Stimulated activated naive B cell treated with anti-CD40 and anti-IgM and Interleukin-4, amounts not matched to agents 10 μg/mL and 1 μg/mL and 100 μg/mL, for 72 hours (primary cell): Measurements from ENCODE around the gene BCS1L.

Experiments used
- ATAC-seq, 2 donors: fragments of 150-1000 bp; cut with Tn5 transposase; replicated peaks; 2 replicates each; pipeline ENCODE4 v1.10.0; 2021; ENCODE audit warnings: moderate library complexity in 1 of 2
- DNase-seq: peaks from one replicate; pipeline ENCODE4 v3.0.0; 2021
- H3K27ac Mint-ChIP-seq: one replicate; pipeline ENCODE4 v1.8.0; 2022; ENCODE audit warnings: mild to moderate bottlenecking, mixed read lengths
- H3K27me3 Mint-ChIP-seq, 2 donors: one replicate each; pipeline ENCODE4 v1.8.0; 2022; ENCODE audit warnings: mixed read lengths in 2 of 2
- H3K36me3 Mint-ChIP-seq, 2 donors: one replicate each; pipeline ENCODE4 v1.8.0; 2022; ENCODE audit warnings: mixed read lengths in 2 of 2, mild to moderate bottlenecking in 1 of 2
- H3K4me1 Mint-ChIP-seq, 2 donors: one replicate each; pipeline ENCODE4 v1.8.0; 2022; ENCODE audit warnings: mixed read lengths in 2 of 2, mild to moderate bottlenecking in 1 of 2
- H3K4me3 Mint-ChIP-seq, 2 donors: one replicate each; pipeline ENCODE4 v1.8.0; 2022; ENCODE audit warnings: mild to moderate bottlenecking in 2 of 2, mixed read lengths in 2 of 2, moderate library complexity in 1 of 2
- H3K9me3 Mint-ChIP-seq, 2 donors: one replicate each; pipeline ENCODE4 v1.8.0; 2022; ENCODE audit warnings: mixed read lengths in 2 of 2, mild to moderate bottlenecking in 1 of 2

BCS1L gene

GRCh38 chr2:218644721-218645120 lies 14.8 kb upstream of the BCS1L start:
- no peak overlapping the region for H3K4me3 Mint-ChIP-seq
- peaks cover 39 to 55% of the 10 kb centered on the region in 2 donors for H3K36me3 Mint-ChIP-seq
- H3K4me1 Mint-ChIP-seq: peaks cover 7 to 27% of the 10 kb centered on the region in 2 donors
- no peaks in the 10 kb centered on the region for H3K9me3 Mint-ChIP-seq
- no peaks in the 10 kb centered on the region for H3K27me3 Mint-ChIP-seq
- ATAC-seq: peak; percentile 11 to 15
- peak overlapping the region; percentile 77 for H3K27ac Mint-ChIP-seq
- DNase-seq: no peak

DNA sequence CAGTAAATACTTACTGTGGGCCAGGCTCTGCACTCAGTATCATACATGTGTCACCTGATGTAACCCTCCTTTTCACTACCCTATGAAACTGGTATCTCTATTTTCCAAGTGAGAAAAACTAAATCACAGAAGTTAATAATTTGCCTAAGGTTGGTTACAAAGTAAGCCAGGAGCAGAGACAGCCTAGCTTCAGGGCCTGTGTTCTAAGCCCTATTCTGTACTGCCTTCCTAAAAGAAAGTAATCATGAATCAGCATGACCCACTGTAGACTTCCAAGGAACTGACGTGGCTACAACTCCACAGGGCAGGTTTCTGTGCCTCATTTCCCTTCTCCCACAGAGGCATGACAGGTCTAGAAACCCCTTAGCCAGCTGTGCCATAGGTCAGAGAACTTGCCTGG lies 14.4 kb upstream of the BCS1L start:
- no peak overlapping the region for H3K4me3 Mint-ChIP-seq
- H3K9me3 Mint-ChIP-seq: no peaks in the 10 kb centered on the region
- no peaks in the 10 kb centered on the region for H3K27me3 Mint-ChIP-seq
- H3K27ac Mint-ChIP-seq: peak overlapping the region; percentile 62
- ATAC-seq (peak; percentile 68 to 75), DNase-seq (no peak)
- H3K36me3 Mint-ChIP-seq: peaks cover 39 to 52% of the 10 kb centered on the region in 2 donors
- H3K4me1 Mint-ChIP-seq: peaks cover 7 to 27% of the 10 kb centered on the region in 2 donors

DNA sequence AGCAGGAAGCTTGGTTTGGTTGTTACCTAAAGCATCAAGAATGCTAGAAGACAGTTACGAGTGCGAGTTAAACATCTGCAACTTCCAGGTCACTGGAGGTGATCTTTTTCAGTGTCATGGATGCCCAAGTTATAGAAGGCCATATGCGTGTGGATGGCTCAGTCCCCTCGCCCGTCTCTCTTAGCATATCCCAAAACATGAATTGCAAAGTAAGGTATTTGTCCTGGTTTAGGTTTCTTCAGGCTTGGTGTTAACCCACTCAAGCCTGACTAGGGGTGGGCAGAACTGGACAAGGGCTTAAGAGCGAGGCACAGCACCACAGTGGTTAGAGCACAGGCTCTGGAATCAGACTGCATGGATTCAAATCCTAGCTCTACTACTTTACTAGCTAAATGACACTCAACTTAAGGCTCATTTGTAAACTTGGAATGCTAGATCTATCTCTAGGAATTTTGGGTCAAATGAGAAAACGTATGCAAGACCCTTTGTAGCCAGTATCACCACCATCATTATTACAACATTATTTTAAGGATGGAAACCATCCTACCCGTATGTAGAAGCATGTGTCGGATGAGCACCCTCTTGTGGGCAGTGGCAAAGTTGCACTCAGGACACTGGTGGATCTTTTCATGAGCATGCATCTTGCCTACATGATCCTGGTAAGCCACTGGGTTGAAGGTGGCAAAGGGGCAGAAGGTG lies 11.2 kb upstream of the BCS1L start:
- peak overlapping the region; percentile 68 for H3K27ac Mint-ChIP-seq
- ATAC-seq (peak; percentile 73 to 77), DNase-seq (peak; percentile 20)
- peaks cover 6 to 27% of the 10 kb centered on the region in 2 donors for H3K4me1 Mint-ChIP-seq
- no peaks in the 10 kb centered on the region for H3K9me3 Mint-ChIP-seq
- no peaks in the 10 kb centered on the region for H3K27me3 Mint-ChIP-seq
- peaks cover 37 to 55% of the 10 kb centered on the region in 2 donors for H3K36me3 Mint-ChIP-seq
- H3K4me3 Mint-ChIP-seq: no peak overlapping the region

- H3K36me3 Mint-ChIP-seq: peaks cover 37 to 55% of the 10 kb centered on the region in 2 donors
- no peak overlapping the region for H3K4me3 Mint-ChIP-seq
- no peaks in the 10 kb centered on the region for H3K9me3 Mint-ChIP-seq
- H3K27me3 Mint-ChIP-seq: no peaks in the 10 kb centered on the region
- ATAC-seq (no peak), DNase-seq (no peak)
- H3K4me1 Mint-ChIP-seq: peaks cover 6 to 27% of the 10 kb centered on the region in 2 donors
- H3K27ac Mint-ChIP-seq: peak overlapping the region; percentile 68
Observed at GRCh38 chr2:218648787-218649100, 10.7 kb upstream of the BCS1L start.

DNA sequence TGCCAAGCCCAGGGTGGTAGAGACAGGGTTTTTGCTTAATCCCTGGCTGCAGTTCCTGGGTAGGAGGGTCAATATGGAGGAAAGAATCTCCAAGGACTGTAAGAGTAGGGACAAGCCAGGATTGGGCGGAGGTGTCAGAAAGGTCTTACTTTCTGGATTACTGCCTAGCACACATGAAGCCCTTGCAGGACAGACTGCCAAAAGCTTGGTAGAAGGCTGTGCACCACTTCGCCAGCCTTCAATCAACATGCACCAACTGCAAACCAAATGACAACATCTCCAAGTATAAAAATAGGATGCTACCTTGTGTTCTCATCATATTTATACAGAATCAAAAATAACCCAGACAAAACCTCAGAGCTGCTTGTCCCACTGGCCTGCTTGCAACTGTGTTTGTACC lies 3.7 kb upstream of the BCS1L start:
- H3K4me3 Mint-ChIP-seq: no peak overlapping the region
- ATAC-seq (no peak), DNase-seq (no peak)
- peaks cover 16 to 33% of the 10 kb centered on the region in 2 donors for H3K4me1 Mint-ChIP-seq
- H3K27ac Mint-ChIP-seq: no peak overlapping the region
- no peaks in the 10 kb centered on the region for H3K9me3 Mint-ChIP-seq
- H3K36me3 Mint-ChIP-seq: peaks cover 18 to 42% of the 10 kb centered on the region in 2 donors
- no peaks in the 10 kb centered on the region for H3K27me3 Mint-ChIP-seq

DNA sequence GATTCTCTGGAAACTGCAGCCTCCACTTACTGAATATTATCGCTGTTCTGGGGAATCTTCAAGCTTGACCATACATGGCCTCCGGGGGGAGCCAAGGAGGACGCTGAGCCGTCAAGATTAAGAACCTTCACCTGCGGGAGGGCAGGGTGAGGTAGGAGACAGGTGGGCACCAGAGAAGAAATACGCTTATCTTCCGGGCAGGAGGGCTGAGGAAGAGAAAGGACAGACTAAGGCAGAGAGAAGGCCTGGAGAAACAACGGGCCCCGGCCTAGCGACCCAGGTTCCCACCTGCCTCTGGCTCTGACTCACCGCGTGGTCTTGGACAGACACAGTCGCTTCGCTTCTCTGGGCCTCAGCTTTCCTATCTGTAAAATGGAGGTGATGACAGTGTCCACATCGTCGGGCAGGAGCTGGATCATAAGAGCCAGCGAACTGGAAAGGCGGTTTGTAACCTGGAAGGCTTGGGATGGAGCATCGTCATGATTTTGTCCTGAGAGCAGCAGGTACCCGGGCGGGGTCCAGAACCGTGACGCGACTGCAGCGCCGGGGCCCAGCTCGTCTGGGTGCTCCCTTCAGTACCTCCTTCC lies 719 bp upstream of the BCS1L start:
- Mint-ChIP-seq H3K4me1 (peaks cover 23 to 54% of the 10 kb centered on the region in 2 donors), H3K4me3 (peak overlapping the region; percentile 91)
- peak; percentile 42 for DNase-seq

DNA sequence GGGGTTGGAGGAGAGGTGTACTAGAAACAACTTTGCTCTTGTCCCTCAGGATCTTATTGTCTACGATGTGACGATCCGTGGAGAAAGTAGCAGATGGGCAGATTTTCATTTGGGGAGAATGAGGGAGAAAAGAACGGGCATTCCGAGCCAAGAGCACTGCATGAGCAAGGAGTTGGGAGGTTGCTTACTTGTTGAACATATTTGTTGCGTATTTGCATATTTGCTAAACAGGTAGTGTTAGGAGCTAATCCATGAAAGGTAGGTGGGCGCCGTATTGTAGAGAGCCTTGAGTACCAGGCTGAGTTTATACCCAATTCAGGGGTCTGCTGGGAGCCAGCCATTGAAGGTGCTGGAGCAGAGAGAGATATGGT lies 490 bp downstream of the BCS1L start:
- peaks cover 23 to 54% of the 10 kb centered on the region in 2 donors for H3K4me1 Mint-ChIP-seq

More for the DNA sequence above, 719 bp upstream of the BCS1L start:
- ATAC-seq: peak; percentile 49 to 52
- Mint-ChIP-seq H3K27ac (peak overlapping the region; percentile 93), H3K9me3 (no peaks in the 10 kb centered on the region), H3K27me3 (no peaks in the 10 kb centered on the region), H3K36me3 (peaks cover 26 to 52% of the 10 kb centered on the region in 2 donors)

GRCh38 chr2:218662377-218662776 lies 2.9 kb downstream of the BCS1L start:
- no peaks in the 10 kb centered on the region for H3K9me3 Mint-ChIP-seq
- H3K27me3 Mint-ChIP-seq: no peaks in the 10 kb centered on the region
- no peak overlapping the region for H3K27ac Mint-ChIP-seq
- peaks cover 20 to 48% of the 10 kb centered on the region in 2 donors for H3K4me1 Mint-ChIP-seq
- no peak for ATAC-seq
- DNase-seq: no peak
- no peak overlapping the region for H3K4me3 Mint-ChIP-seq
- peaks cover 42 to 66% of the 10 kb centered on the region in 2 donors for H3K36me3 Mint-ChIP-seq

More for the DNA sequence above, 490 bp downstream of the BCS1L start:
- Mint-ChIP-seq H3K27ac (peak overlapping the region; percentile 93), H3K27me3 (no peaks in the 10 kb centered on the region), H3K4me3 (peak overlapping the region; percentile 91), H3K9me3 (no peaks in the 10 kb centered on the region), H3K36me3 (peaks cover 31 to 62% of the 10 kb centered on the region in 2 donors)
- DNase-seq (no peak), ATAC-seq (no peak)

DNA sequence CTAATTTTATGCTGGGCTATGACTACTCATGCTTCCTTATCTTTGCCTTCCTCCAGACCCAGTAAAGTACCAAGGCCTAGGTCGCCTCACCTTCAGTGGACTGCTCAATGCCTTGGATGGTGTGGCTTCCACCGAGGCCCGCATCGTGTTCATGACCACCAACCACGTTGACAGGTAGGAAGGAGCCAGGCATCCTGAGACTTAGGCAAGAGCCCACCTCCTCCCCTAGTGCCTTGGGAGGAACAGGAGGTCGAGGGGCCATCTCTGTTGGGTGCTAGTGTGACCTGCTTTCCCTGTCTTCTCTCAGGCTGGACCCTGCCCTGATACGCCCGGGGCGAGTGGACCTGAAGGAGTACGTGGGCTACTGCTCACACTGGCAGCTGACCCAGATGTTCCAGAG lies 3.3 kb downstream of the BCS1L start:
- Mint-ChIP-seq H3K27me3 (no peaks in the 10 kb centered on the region), H3K4me1 (peaks cover 18 to 44% of the 10 kb centered on the region in 2 donors), H3K27ac (no peak overlapping the region), H3K4me3 (no peak overlapping the region), H3K9me3 (no peaks in the 10 kb centered on the region), H3K36me3 (peaks cover 41 to 63% of the 10 kb centered on the region in 2 donors)
- ATAC-seq (no peak), DNase-seq (no peak)

- Mint-ChIP-seq H3K9me3 (no peaks in the 10 kb centered on the region), H3K27ac (no peak overlapping the region), H3K4me3 (no peak overlapping the region), H3K36me3 (peaks cover 40 to 62% of the 10 kb centered on the region in 2 donors), H3K27me3 (no peaks in the 10 kb centered on the region), H3K4me1 (peaks cover 17 to 34% of the 10 kb centered on the region in 2 donors)
- DNase-seq (no peak), ATAC-seq (no peak)
Observed at GRCh38 chr2:218663901-218664300, 4.4 kb downstream of the BCS1L start.

- ATAC-seq (no peak), DNase-seq (no peak)
- Mint-ChIP-seq H3K4me3 (no peak overlapping the region), H3K9me3 (no peaks in the 10 kb centered on the region), H3K4me1 (peaks cover 15 to 32% of the 10 kb centered on the region in 2 donors), H3K36me3 (peaks cover 38 to 59% of the 10 kb centered on the region in 2 donors), H3K27ac (no peak overlapping the region), H3K27me3 (no peaks in the 10 kb centered on the region)
Observed at GRCh38 chr2:218664653-218665052, 5.2 kb downstream of the BCS1L start.

DNA sequence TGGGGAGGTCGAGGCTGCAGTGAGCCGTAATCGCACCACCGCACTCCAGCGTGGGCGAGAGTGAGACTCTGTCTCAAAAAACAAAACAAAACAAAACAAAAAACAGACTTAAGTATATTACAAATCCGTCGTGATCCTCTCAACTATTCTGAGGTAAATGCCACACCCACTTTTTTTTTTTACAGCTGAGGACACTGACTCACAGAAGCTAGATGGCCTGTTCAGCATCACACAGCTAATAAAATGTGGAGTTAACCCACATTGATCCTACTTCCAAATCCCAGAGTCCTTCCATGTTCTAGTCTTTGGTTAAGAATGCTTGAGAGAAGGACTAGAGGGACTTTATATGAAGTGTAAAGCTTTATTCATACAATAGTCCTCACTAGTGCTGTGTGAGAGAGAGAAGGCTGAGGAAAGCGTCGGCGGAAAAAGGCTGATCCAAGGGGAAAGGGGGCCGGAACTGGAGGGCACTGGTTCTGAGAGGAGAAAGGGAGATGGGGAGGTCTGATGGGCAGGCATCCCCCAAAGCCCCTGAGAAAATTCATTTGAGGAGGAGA lies 11.7 kb downstream of the BCS1L start:
- H3K4me3 Mint-ChIP-seq: peak overlapping the region; percentile 99 to 100
- peaks cover 17 to 21% of the 10 kb centered on the region in 2 donors for H3K36me3 Mint-ChIP-seq
- H3K9me3 Mint-ChIP-seq: no peaks in the 10 kb centered on the region
- ATAC-seq (no peak), DNase-seq (no peak)
- peaks cover 10 to 21% of the 10 kb centered on the region in 2 donors for H3K4me1 Mint-ChIP-seq
- no peaks in the 10 kb centered on the region for H3K27me3 Mint-ChIP-seq
- peak overlapping the region; percentile 97 for H3K27ac Mint-ChIP-seq

- Mint-ChIP-seq H3K9me3 (no peaks in the 10 kb centered on the region), H3K4me3 (peak within 1 kb of the TSS; percentile 99 to 100), H3K27me3 (no peaks in the 10 kb centered on the region), H3K4me1 (peaks cover 10 to 21% of the 10 kb centered on the region in 2 donors), H3K27ac (peak within 1 kb of the TSS; percentile 97), H3K36me3 (peaks cover 18 to 21% of the 10 kb centered on the region in 2 donors)
- DNase-seq: peak; percentile 80
- ATAC-seq: peak; percentile 98 to 99
Observed at GRCh38 chr2:218671654-218672566, 12.4 kb downstream of the BCS1L start, which contains the start of the genes RNF25 and STK36. Gene RNF25 (minus strand): TSS chr2:218672002. CDS start chr2:218671970, 32 bp downstream. Gene STK36 (plus strand): TSS chr2:218672086. CDS start chr2:218672830, 744 bp downstream.

DNA sequence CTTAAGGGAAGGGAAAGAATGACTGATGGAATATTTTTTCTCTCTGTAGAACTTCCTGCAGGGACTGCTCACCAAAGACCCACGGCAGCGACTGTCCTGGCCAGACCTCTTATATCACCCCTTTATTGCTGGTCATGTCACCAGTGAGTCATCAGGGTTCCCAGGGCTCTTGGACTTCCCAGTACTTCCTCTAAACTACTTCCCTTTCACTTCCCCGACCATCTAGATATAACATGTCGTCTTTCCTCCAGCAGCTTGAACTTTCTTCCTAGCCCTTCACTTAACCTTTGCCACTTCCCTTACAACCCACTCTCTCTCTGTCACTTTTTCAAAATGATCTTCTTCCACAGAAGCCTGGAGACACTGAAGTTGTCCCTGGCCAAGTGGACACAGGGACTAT lies 19.6 kb downstream of the BCS1L start:
- no peak overlapping the region for H3K27ac Mint-ChIP-seq
- H3K36me3 Mint-ChIP-seq: peaks cover 21 to 37% of the 10 kb centered on the region in 2 donors
- peaks cover 4 to 6% of the 10 kb centered on the region in 2 donors for H3K4me1 Mint-ChIP-seq
- H3K4me3 Mint-ChIP-seq: no peak overlapping the region
- DNase-seq (no peak), ATAC-seq (no peak)
- H3K9me3 Mint-ChIP-seq: no peaks in the 10 kb centered on the region
- H3K27me3 Mint-ChIP-seq: no peaks in the 10 kb centered on the region
